Nucleus accumbens (tissue), 56 donors: ENCODE measurements around the gene BACE2.

Source experiments
- DNase-seq, 56 donors: peaks; one replicate each; lab custom pipeline; 2025; lab: John Stamatoyannopoulos, UW

BACE2 gene

DNA sequence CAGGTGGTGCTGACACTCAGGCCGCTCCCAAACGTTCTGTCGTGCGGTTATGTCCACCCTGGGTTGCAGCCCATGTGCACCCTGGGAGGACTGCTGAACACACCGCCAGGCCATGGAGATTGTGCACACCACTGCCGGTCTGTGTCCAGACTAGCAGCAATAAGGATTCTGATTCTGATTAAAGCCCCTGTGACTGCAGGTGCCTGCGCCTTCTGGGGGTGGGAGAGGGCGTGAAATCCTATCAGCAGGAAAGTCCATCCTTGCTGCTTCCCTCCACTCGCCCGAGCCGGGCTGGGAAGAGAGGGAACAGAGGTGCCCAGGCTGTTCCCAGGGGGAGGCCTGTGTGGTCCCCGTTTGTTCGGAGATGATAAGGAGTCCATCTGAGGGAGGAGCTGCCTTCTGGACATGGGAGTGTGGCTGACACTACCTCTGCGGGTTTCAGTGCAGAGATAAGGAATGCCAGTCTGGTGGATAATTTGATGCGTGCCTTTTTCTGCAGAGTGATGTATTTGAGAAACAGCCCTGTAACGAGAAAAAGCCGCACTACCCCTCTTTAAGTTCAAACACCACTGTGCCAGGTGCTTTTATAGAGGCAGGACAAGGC, 41.2 kb downstream of the BACE2 start:
- no peak for DNase-seq

DNA sequence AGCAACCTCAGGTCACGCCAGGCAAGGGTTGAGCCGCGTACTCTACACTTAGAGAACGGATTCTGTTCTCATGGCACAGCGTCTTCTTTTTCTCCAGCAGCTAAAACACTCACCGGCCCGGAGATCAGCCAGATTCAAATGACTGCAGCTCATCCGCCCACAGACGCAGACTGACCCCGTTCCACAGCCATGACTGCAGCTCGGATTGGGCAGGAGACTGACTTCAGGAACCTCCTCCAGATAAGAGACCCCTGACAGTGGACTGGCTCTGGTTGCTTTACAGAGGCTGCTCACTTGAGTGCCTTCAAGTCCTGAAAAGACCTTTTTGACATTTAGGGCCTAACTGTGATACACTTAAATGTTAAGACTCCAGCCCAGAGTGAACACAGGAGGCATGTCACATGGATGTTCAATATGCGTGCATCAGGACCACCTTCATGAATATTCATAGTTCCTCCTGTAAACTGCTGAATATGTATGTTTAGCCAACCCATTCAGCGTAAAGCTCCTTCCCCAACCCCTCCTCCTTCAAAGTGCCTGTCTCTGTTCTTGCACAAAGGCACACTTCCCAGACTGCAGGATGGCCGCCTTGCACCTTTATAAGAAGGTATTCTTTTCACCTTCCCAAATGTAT, 42.6 kb downstream of the BACE2 start:
- no peak for DNase-seq

GRCh38 chr21:41211060-41211805, 43.3 kb downstream of the BACE2 start:
- no peak for DNase-seq

- DNase-seq: no peak
Observed at GRCh38 chr21:41213021-41213420, 45.1 kb downstream of the BACE2 start.

DNA sequence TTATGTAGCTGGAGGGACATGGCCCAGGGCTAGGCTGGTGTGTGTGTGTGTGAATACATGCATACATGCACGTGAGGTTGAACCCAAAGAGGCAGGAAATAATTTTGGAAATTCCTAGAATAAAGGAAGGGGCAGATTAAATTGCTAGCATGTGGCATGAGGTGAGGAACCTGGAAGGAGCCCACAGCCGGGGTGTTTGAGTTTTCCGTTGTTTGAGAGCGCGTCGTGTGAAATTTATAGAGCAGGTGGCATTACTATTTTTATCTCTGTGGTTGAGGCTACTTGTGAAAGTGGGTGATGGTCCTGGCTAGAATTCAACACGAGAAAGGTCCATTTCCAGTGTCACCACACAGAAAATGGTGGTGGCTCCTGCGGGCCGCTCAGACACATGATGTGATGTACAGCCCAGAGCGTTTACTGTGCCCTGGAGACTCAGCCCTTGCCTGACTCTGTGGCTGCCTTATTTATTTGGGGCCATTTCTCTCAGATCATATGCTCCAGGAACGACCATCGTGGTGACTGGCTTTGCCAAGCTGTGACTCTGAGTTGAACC, 48.0 kb downstream of the BACE2 start:
- no peak for DNase-seq

GRCh38 chr21:41216486-41216885, 48.5 kb downstream of the BACE2 start:
- DNase-seq: no peak

DNA sequence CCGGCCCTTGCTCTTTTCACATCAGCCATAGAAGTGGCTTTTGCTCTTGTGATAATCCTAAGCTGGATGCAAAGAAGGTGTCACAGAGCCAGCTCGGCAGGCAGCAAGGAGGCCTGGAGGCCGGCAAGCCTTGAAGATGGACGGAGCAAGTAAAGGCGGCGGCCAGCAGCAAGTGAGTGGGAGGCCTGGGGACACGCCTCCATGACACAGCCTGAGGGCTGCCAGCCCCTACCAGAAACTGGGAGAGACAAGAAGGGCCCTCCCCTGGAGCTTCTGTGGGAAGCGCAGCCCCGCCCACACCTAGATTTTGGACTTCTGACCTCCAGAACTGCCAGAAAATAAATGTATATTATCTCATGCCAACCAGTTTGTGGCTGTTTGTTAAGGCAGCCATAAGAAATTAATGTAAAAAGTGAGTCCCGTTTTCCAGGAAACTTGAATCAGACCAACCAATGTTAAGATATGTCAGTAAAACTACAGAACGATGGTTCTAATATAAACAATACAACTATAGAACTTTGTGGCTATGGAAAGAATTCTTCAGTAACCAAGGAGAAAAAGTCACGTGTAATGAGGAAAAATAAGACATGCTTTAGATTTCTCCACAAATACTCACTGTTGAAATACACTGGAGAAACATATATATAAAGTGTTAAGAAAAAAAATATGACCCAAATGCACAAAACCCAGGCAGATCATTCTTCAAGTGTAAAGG, 49.9 kb downstream of the BACE2 start:
- no peak for DNase-seq

DNA sequence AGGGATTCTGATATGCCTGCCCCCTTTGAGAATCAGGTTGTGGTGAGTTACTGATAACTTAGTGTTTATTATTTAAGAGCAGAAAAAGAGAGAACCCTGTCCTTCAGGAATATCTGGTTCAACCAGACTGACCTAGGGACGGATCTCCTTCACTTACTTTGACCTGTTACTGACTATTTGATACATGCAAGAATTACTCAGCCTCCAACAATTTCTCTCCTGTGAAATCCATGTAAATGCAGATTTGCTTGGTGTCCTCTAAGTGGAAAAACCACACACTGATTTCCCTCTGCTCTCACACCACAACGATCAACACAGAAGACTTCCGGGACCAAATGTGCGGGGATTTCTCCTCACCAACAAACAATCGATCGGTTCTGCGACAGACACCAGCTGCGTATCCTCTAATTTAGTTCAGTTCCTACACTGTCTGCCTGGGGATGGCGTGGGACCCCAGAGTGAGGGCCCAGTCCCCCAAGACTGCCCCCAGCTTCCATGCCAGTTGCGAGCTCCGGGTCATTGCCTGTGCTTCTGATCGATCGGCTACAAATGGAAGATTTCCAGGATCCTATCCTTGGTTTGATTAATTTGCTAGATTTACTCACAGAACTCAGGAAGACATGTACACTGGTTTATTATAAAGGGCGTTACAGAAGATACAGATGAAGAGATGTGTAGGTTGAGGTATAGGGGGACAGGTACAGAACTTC, 51.7 kb downstream of the BACE2 start:
- DNase-seq: no peak

DNA sequence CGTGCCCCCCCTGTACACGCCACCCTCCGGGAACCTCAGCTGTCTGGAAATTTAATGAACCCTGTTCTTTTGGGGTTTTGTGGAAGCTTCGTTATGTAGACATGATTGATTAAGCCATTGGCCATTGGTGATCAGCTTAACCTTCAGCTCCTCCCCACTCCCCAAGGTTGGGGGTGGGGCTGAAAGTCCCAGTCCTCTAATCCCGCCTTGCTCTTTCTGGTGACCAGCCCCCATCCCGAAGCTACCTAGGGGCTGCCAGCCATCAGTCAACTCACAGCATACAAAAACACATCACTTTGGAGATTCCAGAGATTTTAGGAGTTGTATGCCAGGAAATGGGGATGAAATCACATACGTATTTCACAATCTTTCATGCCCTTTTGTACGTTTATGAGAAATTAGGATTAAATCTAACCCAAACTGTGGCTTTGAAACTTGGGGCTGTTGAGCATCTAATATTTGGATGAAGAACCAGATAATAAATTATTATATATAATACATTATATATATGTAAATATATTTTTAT, 52.3 kb downstream of the BACE2 start:
- DNase-seq: no peak

DNA sequence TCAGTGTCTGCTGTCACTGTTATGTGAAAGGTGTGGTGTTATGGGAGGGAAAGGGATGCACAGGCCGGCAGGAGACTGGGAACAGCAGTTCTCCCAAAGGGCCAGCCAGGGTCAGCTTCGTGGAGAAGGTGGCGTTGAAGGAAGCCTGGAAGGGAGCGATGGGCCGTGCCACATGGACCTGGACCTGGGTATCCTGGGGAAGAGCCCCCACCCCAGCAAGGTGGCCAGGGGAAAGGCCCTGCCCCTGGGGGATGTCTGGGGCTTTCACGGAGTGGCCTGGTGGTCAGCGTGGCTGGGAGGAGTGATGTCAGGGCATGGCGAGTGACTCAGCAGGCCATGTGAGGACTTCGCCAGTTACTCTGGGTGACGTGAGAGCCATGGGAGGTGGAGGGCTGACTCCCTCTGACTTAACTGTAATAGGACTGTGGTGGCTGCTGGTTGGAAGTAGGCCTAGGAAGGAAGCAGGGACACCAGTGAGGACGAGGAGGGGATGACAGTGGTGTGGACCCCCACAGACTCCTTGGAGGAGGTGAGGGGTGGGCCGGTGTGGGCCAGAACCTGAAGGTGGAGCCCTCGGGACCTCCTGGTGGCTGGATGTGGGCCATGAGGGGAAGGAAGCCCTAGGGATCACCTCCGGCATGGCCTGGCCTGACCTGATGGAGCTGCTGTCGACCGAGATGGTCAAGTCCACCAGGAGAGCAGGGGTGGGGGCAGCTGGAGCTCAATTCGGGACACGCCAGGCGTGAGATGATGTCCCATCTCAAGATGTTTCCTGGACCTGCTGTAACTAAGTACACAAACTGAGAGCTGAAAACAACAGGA, 54.5 kb downstream of the BACE2 start:
- DNase-seq: no peak

DNA sequence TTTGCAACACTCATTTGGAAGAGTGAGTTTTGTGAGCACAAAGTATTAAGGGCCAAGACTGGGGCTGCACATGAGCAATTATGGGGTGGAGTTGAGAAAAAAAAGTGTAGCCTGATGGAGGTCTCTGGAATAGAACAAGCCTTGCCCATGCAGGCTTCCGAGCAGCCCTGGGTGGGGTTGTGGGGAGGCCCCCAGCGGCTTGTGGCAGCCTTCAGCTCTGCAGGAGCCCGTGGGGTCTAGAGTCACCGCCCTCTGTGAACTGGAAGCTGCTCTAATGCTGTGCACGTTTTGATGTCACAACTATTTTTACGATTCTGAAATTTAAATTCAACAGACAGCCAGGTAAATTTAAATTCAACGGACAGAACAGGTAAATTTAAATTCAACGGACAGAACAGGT, 58.9 kb downstream of the BACE2 start:
- no peak for DNase-seq

GRCh38 chr21:41227357-41228005, 59.5 kb downstream of the BACE2 start:
- DNase-seq: no peak

- no peak for DNase-seq
Observed at GRCh38 chr21:41228006-41228370, 60.0 kb downstream of the BACE2 start.

GRCh38 chr21:41228492-41228891, 60.5 kb downstream of the BACE2 start:
- DNase-seq: no peak

DNA sequence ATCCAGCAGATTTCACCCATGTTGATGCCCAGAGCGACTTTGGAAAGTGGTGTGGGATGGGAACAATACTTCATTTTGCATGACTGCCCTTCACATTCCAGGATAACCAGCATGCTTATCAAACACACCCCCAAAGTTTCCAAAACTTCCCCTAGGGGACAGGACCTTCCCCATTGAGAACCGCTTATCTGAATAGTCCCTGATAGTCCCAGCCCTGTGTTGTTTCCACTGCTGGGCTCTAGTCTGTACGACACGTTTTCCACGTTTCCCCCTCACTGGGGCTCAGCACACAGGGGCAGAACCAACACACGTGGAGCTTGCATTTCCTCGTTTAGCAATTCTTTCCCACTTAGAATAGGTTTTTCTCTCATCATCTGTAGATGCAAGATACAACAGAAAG, 61.0 kb downstream of the BACE2 start:
- DNase-seq: no peak

GRCh38 chr21:41229509-41230248, 61.7 kb downstream of the BACE2 start:
- DNase-seq: no peak

- DNase-seq: no peak
Observed at GRCh38 chr21:41230497-41230896, 62.5 kb downstream of the BACE2 start.

- no peak for DNase-seq
Observed at GRCh38 chr21:41231060-41231459, 63.1 kb downstream of the BACE2 start.
